Measurements from ENCODE around the gene PALS2.

PALS2 gene

DNA sequence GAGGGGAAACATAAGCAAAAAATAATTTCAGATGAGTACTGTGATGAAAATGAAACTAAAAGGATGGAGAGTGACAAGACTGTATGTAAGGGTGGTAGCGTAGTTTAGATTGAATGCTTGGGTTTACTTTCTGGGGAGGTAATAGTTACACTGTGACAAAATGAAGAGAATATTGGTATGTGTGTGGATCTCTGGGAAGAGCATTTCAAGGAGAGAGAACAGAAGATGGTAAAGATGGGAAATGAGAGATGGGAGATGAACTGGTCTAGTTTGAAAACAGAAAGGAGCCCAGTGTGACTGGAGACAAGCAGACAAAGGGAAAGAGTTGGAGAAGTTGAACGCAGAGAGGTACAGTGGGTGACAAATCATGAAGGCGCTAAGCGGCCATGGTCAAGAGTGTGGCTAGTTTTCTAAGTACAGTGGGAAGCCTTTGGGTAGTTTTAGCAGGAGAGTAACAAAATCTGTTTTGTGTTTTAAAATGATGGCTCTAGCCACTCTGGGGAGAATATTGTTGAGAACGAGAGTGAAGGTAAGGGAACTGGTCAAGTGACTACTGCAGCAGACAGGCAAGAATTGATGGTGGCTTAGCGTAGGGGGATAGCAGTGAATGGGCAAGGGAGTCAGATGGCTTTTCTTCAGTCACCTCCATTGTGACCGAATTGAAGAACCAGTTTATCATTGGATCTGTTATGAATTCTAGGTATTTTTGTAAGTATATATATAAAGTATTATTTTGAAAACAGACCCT lies 22.6 kb downstream of the PALS2 start:
- H3K4me3 ChIP-seq (ENCODE audit: low read length), result no peak overlapping the region
- no peaks in the 10 kb centered on the region for H3K4me1 ChIP-seq (ENCODE audit: control insufficient read depth, insufficient read depth, low read length)

DNA sequence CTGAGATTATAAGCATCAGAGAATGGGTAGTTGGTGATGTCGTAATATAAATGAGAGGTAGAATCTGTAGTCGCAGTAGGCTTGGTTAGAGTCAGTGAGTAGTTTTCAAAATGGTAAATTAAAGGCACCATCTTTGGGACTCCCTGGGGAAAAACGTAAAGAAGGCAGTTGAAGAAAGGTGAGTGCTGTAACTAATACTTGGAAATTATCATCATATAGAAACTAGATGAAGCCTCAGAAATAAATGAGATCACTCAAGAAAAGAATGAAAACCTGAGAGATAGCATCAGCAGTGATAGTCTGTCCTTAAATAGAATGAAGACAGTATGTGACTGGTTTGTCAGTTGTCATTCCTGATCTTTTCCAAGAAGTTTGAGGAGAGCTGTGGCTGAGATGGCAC lies 23.8 kb downstream of the PALS2 start:
- Histone ChIP-seq H3K36me3 (ENCODE audit: insufficient read depth, low read length) (no peaks in the 10 kb centered on the region), H3K27me3 (ENCODE audit: control insufficient read depth, insufficient read depth, low read length) (no peaks in the 10 kb centered on the region), H3K9me3 (replicated peaks; ENCODE audit: low read length) (no peaks in the 10 kb centered on the region), H3K9ac (ENCODE audit: low read depth, low read length) (no peak overlapping the region), H3K4me2 (ENCODE audit: low read length) (no peak overlapping the region), H3K4me1 (ENCODE audit: control insufficient read depth, insufficient read depth, low read length) (no peaks in the 10 kb centered on the region), H3K4me3 (ENCODE audit: low read length) (no peak overlapping the region)

More for the DNA sequence above, 22.6 kb downstream of the PALS2 start:
- Histone ChIP-seq H3K4me2 (ENCODE audit: low read length) (no peak overlapping the region), H3K9ac (ENCODE audit: low read depth, low read length) (no peak overlapping the region), H3K36me3 (ENCODE audit: insufficient read depth, low read length) (no peaks in the 10 kb centered on the region), H3K9me3 (replicated peaks; ENCODE audit: low read length) (no peaks in the 10 kb centered on the region), H3K27me3 (ENCODE audit: control insufficient read depth, insufficient read depth, low read length) (no peaks in the 10 kb centered on the region)

DNA sequence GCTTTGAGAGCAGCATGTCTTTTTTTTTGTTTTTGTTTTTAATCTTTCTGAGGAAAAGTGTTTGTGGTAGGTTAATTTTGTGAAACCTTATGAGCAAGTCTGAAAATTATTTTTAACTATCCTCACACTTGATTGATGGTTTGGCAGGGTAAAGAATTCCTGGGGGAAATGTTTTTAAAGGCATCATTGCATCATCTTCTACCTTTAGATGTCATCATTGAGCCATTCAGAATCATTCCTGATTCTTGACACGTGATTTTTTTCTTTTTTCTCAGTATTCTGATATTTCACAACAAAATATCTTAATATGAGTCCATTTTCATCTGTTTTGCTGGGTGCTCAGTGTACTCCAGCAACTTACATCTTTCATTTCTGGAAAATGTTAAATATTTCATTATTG lies 28.3 kb downstream of the PALS2 start:
- Histone ChIP-seq H3K4me1 (ENCODE audit: control insufficient read depth, insufficient read depth, low read length) (no peaks in the 10 kb centered on the region), H3K4me3 (ENCODE audit: low read length) (no peak overlapping the region), H3K27me3 (ENCODE audit: control insufficient read depth, insufficient read depth, low read length) (no peaks in the 10 kb centered on the region), H3K36me3 (ENCODE audit: insufficient read depth, low read length) (no peaks in the 10 kb centered on the region), H3K4me2 (ENCODE audit: low read length) (no peak overlapping the region), H3K9ac (ENCODE audit: low read depth, low read length) (no peak overlapping the region), H3K9me3 (replicated peaks; ENCODE audit: low read length) (no peaks in the 10 kb centered on the region)

DNA sequence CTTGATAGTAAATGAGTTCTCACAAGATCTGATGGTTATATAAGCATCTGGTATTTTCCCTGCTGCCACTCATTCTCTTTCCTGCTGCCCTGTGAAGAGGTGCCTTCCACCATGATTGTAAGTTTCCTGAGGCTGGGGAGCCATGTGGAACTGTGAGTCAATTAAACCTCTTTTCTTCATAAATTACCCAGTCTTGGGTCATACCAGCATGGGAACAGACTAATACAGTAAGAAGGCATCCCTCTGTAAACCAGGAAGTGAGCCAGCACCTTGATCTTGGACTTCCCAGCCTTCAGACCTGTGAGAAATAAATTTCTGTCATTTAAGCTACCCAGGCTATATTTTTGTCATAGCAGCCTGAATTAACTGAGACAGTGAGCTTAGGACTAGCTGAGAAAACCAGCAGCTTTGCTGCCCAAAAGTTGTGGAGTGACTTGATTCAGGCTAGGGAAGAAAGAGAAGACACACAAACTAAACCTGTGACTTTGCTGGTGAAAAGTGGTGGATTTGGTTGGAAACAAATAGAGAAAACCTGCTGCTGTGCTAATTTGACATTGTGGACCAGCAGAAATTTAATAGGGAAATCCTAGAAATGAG lies 29.7 kb downstream of the PALS2 start:
- no peaks in the 10 kb centered on the region for H3K36me3 ChIP-seq (ENCODE audit: insufficient read depth, low read length)
- H3K27me3 ChIP-seq (ENCODE audit: control insufficient read depth, insufficient read depth, low read length), result no peaks in the 10 kb centered on the region
- H3K9ac ChIP-seq (ENCODE audit: low read depth, low read length), result no peak overlapping the region
- H3K4me3 ChIP-seq (ENCODE audit: low read length), result no peak overlapping the region
- no peaks in the 10 kb centered on the region for H3K9me3 ChIP-seq (replicated peaks; ENCODE audit: low read length)
- H3K4me2 ChIP-seq (ENCODE audit: low read length), result no peak overlapping the region
- H3K4me1 ChIP-seq (ENCODE audit: control insufficient read depth, insufficient read depth, low read length), result no peaks in the 10 kb centered on the region

DNA sequence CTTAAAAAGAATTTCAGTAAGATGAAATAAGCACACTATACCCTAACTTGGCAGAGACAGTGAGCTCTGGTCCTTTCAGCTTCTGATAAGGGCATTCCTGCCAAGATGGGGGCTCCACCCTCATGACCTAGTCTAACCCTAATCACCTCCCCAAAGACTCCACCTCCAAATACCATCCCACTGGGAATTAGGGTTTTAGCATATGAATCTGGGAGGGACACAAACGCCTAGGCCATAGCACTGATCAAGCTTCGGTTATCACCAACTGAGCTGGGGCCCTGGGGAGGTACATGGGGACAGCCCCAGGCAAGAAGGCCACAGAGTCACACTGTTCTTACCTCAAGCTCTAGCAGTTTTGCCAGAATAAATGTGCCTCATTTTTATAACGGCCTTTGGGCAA lies 31.4 kb downstream of the PALS2 start:
- Histone ChIP-seq H3K36me3 (ENCODE audit: insufficient read depth, low read length) (no peaks in the 10 kb centered on the region), H3K4me2 (ENCODE audit: low read length) (no peak overlapping the region), H3K9ac (ENCODE audit: low read depth, low read length) (no peak overlapping the region), H3K27me3 (ENCODE audit: control insufficient read depth, insufficient read depth, low read length) (no peaks in the 10 kb centered on the region), H3K4me1 (ENCODE audit: control insufficient read depth, insufficient read depth, low read length) (no peaks in the 10 kb centered on the region), H3K9me3 (replicated peaks; ENCODE audit: low read length) (no peaks in the 10 kb centered on the region), H3K4me3 (ENCODE audit: low read length) (no peak overlapping the region)

DNA sequence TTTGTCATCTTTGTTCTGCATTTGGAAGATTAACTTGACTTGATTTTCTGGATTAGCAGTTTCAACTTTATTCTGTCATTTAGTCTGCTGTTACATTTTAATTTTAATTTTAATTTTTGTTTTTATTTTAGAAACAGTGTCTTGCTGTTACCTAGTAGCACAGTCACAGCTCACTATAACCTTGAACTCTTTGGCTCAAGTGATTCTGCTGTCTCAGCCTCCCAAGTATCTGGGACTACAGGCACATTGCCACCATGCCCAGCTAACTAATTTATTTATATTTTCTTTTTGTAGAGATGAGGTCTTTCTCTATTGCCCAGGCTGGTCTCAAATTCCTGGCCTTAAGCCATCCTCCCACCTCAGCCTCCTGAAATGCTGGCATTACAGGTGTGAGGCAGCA lies 35.3 kb downstream of the PALS2 start:
- Histone ChIP-seq H3K27me3 (ENCODE audit: control insufficient read depth, insufficient read depth, low read length) (no peaks in the 10 kb centered on the region), H3K36me3 (ENCODE audit: insufficient read depth, low read length) (no peaks in the 10 kb centered on the region), H3K9me3 (replicated peaks; ENCODE audit: low read length) (no peaks in the 10 kb centered on the region), H3K4me1 (ENCODE audit: control insufficient read depth, insufficient read depth, low read length) (no peaks in the 10 kb centered on the region), H3K4me3 (ENCODE audit: low read length) (no peak overlapping the region), H3K9ac (ENCODE audit: low read depth, low read length) (no peak overlapping the region), H3K4me2 (ENCODE audit: low read length) (no peak overlapping the region)

DNA sequence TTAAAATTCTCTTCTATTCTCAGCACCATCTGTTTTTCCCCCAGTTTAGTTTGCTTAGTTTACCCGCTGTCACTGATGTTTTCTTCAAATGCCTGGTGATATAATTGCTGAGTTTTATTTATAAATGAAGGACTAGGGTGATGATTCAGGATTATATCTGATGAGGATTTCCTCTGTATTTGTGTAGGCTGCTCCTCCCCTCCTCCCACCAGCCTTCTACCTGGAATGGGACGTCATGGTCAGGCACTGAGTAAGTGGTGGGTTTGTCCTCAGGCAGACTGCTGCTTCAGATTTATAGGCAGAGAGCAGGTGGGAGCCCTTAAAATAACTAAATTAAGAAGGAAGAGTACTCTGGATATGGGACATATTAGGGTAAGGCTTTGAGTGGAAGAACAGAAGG lies 35.8 kb downstream of the PALS2 start:
- Histone ChIP-seq H3K36me3 (ENCODE audit: insufficient read depth, low read length) (no peaks in the 10 kb centered on the region), H3K4me3 (ENCODE audit: low read length) (no peak overlapping the region), H3K9me3 (replicated peaks; ENCODE audit: low read length) (no peaks in the 10 kb centered on the region), H3K4me1 (ENCODE audit: control insufficient read depth, insufficient read depth, low read length) (no peaks in the 10 kb centered on the region), H3K9ac (ENCODE audit: low read depth, low read length) (no peak overlapping the region), H3K27me3 (ENCODE audit: control insufficient read depth, insufficient read depth, low read length) (no peaks in the 10 kb centered on the region), H3K4me2 (ENCODE audit: low read length) (no peak overlapping the region)

DNA sequence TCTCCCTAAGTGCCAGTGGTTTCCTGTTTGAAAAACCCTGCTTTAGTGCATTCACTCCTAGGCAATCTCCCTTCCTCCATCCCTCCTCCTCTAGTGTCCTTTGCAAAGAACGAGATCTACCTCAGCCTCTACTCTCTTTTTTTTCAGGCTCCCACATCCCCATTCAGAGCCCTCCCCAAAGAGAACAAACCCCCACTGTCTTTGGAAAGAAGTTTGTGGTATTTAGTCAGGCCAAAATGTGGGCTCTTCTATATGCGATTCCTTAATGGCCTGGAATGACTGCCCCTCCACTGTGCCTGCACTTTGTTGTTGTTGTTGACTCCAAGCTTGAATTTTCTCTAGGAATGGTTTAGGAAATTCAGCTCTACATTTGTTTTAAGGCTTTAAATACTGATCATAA lies 36.3 kb downstream of the PALS2 start:
- H3K9me3 ChIP-seq (replicated peaks; ENCODE audit: low read length), result no peaks in the 10 kb centered on the region
- H3K4me3 ChIP-seq (ENCODE audit: low read length), result no peak overlapping the region
- H3K9ac ChIP-seq (ENCODE audit: low read depth, low read length), result no peak overlapping the region
- no peaks in the 10 kb centered on the region for H3K4me1 ChIP-seq (ENCODE audit: control insufficient read depth, insufficient read depth, low read length)
- H3K36me3 ChIP-seq (ENCODE audit: insufficient read depth, low read length), result no peaks in the 10 kb centered on the region
- H3K27me3 ChIP-seq (ENCODE audit: control insufficient read depth, insufficient read depth, low read length), result no peaks in the 10 kb centered on the region
- H3K4me2 ChIP-seq (ENCODE audit: low read length), result no peak overlapping the region

DNA sequence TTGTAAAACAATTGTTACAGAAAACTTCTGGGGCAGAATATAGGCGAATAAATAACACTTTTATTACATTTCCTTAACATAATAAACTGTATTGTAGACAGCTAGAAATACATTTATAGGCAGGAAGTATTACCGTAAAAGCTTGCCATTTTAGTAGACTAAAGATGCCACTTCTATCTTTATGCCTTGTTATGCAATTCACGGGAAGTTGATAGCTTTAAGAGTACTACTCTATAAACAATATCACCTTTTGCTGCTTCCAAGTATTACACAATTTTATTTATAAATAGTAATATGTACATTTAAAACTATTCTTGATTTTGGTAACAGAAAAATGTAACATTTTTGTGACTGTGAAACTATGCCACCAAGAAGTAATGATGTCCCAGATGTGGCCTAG lies 37.9 kb downstream of the PALS2 start:
- Histone ChIP-seq H3K9me3 (replicated peaks; ENCODE audit: low read length) (no peaks in the 10 kb centered on the region), H3K4me2 (ENCODE audit: low read length) (no peak overlapping the region), H3K4me1 (ENCODE audit: control insufficient read depth, insufficient read depth, low read length) (no peaks in the 10 kb centered on the region), H3K9ac (ENCODE audit: low read depth, low read length) (no peak overlapping the region), H3K4me3 (ENCODE audit: low read length) (no peak overlapping the region), H3K27me3 (ENCODE audit: control insufficient read depth, insufficient read depth, low read length) (no peaks in the 10 kb centered on the region), H3K36me3 (ENCODE audit: insufficient read depth, low read length) (no peaks in the 10 kb centered on the region)

DNA sequence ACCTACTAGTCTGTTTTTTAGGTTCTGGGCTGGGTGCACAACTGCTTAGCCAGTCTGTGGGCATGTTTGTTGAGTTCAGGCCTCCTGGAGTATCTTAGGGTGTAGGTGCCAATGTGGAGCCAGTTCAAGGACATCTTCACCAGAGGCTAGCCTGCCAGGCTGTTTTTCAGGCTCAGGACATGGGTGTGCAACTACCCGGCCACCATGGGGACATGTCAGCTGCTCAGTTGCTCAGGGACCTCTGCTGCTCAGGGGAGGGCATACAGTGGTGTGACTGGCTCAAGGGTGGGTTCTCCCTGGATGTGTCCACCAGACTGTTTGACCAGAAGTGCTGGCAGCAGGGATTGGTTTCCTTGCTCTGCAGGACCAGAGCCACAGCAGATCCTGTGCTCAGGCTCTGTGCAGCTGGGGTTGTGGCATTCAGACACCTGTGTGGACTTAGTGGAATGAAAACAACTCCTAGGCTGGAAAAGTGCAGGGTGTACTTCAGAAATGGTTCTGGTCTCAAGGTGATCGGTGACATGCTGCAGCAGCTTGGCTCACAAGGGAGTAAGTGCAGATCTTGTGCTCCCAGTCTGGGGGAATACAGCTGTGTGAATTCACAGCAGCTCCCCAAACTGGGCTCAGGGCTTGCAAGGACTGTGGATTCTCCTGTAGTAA lies 44.8 kb downstream of the PALS2 start:
- Histone ChIP-seq H3K27me3 (ENCODE audit: control insufficient read depth, insufficient read depth, low read length) (no peaks in the 10 kb centered on the region), H3K4me2 (ENCODE audit: low read length) (no peak overlapping the region), H3K4me1 (ENCODE audit: control insufficient read depth, insufficient read depth, low read length) (no peaks in the 10 kb centered on the region), H3K4me3 (ENCODE audit: low read length) (no peak overlapping the region), H3K36me3 (ENCODE audit: insufficient read depth, low read length) (no peaks in the 10 kb centered on the region), H3K9ac (ENCODE audit: low read depth, low read length) (no peak overlapping the region), H3K9me3 (replicated peaks; ENCODE audit: low read length) (no peaks in the 10 kb centered on the region)

DNA sequence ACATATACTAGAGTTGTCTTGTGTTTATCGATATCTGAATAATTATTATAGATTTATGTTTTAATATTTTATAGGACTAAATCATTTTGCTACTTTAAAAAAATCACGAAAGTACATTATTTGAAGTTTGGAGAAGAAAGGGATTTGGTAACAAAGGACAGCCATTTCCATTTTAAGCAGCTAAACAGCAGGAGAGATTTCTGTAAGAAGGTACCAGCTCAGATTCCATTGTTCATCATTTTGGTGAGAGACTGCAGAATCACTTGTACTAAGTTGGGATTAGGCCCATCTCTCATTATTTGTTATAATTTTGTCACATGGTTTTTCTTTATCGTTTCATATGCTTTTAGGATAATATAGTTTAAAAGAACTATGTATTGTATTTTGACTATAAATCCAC lies 46.7 kb downstream of the PALS2 start:
- Histone ChIP-seq H3K9me3 (replicated peaks; ENCODE audit: low read length) (no peaks in the 10 kb centered on the region), H3K4me2 (ENCODE audit: low read length) (no peak overlapping the region), H3K36me3 (ENCODE audit: insufficient read depth, low read length) (no peaks in the 10 kb centered on the region), H3K4me1 (ENCODE audit: control insufficient read depth, insufficient read depth, low read length) (no peaks in the 10 kb centered on the region), H3K27me3 (ENCODE audit: control insufficient read depth, insufficient read depth, low read length) (no peaks in the 10 kb centered on the region), H3K9ac (ENCODE audit: low read depth, low read length) (no peak overlapping the region), H3K4me3 (ENCODE audit: low read length) (no peak overlapping the region)
